BJ (cell line): ENCODE data around the gene RRM2. TPM values are rescaled to one million over a fixed set of nuclear protein-coding genes. Genes with fewer than 3 reads are reported as not detected.

Experiments
- CTCF ChIA-PET: fragments of 350-600 bp; formaldehyde crosslinking; extraction: SDS; loops from one replicate; lab custom pipeline; 2021; ENCODE audit warnings: antibody characterized with exemption, inconsistent platforms; lab: Yijun Ruan, JAX
- POLR2A ChIA-PET: fragments of 300-600 bp; sonication (Branson Sonifier 250); formaldehyde crosslinking; extraction: SDS; loops from one replicate; lab custom pipeline; 2021; ENCODE audit warnings: antibody characterized with exemption; lab: Charles Lee
- DNase-seq: peaks from one replicate; pipeline ENCODE4 v3.0.0-alpha.2; 2011; ENCODE audit warnings: low read depth
- H3K27me3 ChIP-seq: 2 replicates; pipeline ENCODE4 v1.6.0; 2011; ENCODE audit warnings: low read length; ENCODE audit not compliant: control insufficient read depth, insufficient read depth
- H3K36me3 ChIP-seq: 2 replicates; pipeline ENCODE4 v1.5.1; 2011; ENCODE audit warnings: low read length; ENCODE audit not compliant: control insufficient read depth, insufficient read depth
- H3K4me3 ChIP-seq: 2 replicates; pipeline ENCODE4 v1.5.1; 2011; ENCODE audit warnings: low read depth, mild to moderate bottlenecking, control low read depth, low read length
- polyA minus RNA-seq: library from RNA; depleted of rRNA, polyadenylated mRNA; stranded (reverse); fragments of >200 nt; gene quantifications from 2 replicates; pipeline ENCODE4 v1.2.3, GENCODE V29; 2011; rRNA and poly(A)+ RNA removed
- polyA plus RNA-seq: library from polyadenylated mRNA; depleted of rRNA; stranded (reverse); fragments of >200 nt; gene quantifications from 2 replicates; pipeline ENCODE4 v1.2.3, GENCODE V29; 2011; rRNA removed
- TF ChIP-seq, protein P1 (sequence below): IDR thresholded peaks from 2 replicates; pipeline ENCODE4 v1.5.1; 2011; ENCODE audit warnings: low read depth, mild to moderate bottlenecking, control low read depth, inconsistent platforms, low read length, moderate library complexity; ENCODE audit not compliant: insufficient read depth

The RRM2 gene
- polyA plus RNA-seq (23.5 and 31.8 TPM in 2 replicates), polyA minus RNA-seq (19.2 and 19.6 TPM in 2 replicates)

DNA sequence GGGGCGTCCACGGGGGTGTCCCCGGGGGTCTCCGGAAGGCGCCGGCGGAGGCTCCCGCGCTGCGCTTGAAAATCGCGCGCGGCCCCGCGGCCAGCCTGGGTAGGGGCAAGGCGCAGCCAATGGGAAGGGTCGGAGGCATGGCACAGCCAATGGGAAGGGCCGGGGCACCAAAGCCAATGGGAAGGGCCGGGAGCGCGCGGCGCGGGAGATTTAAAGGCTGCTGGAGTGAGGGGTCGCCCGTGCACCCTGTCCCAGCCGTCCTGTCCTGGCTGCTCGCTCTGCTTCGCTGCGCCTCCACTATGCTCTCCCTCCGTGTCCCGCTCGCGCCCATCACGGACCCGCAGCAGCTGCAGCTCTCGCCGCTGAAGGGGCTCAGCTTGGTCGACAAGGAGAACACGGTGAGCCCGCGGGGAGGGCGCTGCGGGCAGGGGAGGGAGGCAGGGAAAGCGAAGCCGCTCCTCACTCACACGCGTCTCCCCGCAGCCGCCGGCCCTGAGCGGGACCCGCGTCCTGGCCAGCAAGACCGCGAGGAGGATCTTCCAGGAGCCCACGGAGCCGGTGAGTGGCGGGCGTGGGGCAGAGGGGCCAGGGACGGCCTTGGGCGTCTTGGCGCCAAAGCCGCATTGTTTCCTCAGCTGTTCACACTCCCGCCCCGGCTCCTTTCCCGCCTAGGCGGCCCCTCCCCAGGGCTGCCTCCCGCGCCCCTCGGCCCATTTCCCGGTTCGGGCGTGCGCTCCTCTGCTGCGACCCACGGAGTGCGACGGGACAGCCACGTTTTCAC lies at the start of gene RRM2:
Gene RRM2, plus strand, starts transcription at position 240 of the 781 bp plus-strand sequence. Its CDS starts 60 bp downstream, at position 300.
- DNase-seq, result no peak
- Histone ChIP-seq H3K4me3 (peak within 1 kb of the TSS; percentile 80), H3K27me3 (no peaks in the 10 kb centered on the region), H3K36me3 (no peaks in the 10 kb centered on the region)
- ChIA-PET CTCF (interaction anchor here (0.6 to 12.4 kb wide), 4 partner anchors 21 to 564 kb away, joined by 3 to 136 read pairs (median 49); no protein-coding TSS in a partner anchor), POLR2A (no interaction called here)
- TF ChIP-seq, protein P1, sequence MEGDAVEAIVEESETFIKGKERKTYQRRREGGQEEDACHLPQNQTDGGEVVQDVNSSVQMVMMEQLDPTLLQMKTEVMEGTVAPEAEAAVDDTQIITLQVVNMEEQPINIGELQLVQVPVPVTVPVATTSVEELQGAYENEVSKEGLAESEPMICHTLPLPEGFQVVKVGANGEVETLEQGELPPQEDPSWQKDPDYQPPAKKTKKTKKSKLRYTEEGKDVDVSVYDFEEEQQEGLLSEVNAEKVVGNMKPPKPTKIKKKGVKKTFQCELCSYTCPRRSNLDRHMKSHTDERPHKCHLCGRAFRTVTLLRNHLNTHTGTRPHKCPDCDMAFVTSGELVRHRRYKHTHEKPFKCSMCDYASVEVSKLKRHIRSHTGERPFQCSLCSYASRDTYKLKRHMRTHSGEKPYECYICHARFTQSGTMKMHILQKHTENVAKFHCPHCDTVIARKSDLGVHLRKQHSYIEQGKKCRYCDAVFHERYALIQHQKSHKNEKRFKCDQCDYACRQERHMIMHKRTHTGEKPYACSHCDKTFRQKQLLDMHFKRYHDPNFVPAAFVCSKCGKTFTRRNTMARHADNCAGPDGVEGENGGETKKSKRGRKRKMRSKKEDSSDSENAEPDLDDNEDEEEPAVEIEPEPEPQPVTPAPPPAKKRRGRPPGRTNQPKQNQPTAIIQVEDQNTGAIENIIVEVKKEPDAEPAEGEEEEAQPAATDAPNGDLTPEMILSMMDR, result no peak

DNA sequence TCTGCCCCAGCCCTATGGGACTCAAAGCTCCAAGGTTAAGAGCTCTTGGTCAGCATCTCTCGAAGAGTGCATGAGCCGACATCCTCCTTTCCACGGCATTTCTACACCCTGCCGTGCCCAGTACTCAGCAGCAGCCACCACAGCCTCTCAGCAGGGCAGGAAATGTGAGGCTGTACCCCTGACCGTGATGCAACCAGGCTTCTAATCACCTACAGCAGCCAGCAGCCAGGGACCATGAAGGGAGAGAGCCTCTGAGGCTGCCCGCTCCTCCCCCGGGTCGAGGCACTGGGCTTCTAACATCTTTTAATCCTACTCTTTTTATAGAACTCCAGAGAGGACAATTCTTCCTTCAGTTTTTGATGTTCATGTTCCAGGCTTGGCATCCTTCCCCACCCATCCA lies 48.8 kb upstream of the RRM2 start:
- CTCF ChIA-PET, result interaction anchor here (0.7 to 9.9 kb wide), 10 partner anchors 9 to 587 kb away, joined by 3 to 192 read pairs (median 21); no protein-coding TSS in a partner anchor
- no peaks in the 10 kb centered on the region for H3K36me3 ChIP-seq
- H3K27me3 ChIP-seq, result 0 out of 2 replicates have a peak, but pooled peaks cover 2% of the 10 kb centered on the region
- POLR2A ChIA-PET, result no interaction called here
- H3K4me3 ChIP-seq, result no peak overlapping the region
- no peak for DNase-seq
- TF ChIP-seq, protein P1, result no peak

DNA sequence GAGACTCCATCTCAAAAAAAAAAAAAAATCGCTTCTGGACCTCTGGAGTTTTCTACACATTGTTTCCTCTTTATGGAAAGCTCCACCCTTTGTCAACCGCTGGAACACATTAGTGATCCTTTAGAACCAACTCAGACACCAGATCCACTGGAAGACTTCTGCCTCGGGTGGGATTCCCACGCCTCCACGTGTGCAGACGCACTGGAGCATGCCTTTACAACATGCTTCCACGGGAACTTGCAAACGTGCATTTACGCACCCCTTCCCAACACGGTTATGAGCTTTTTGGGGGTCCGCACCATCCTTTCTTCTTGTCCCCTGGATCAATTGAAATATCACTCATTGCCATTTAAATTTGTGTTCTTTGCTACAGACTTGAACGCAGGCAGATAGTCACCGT lies 47.4 kb upstream of the RRM2 start:
- Histone ChIP-seq H3K36me3 (no peaks in the 10 kb centered on the region), H3K27me3 (0 out of 2 replicates have a peak, but pooled peaks cover 2% of the 10 kb centered on the region), H3K4me3 (no peak overlapping the region)
- ChIA-PET POLR2A (no interaction called here), CTCF (interaction anchor here (0.6 to 9.9 kb wide), 9 partner anchors 7 to 593 kb away, joined by 3 to 192 read pairs (median 4); no protein-coding TSS in a partner anchor)
- TF ChIP-seq, protein P1, result no peak
- DNase-seq, result no peak

DNA sequence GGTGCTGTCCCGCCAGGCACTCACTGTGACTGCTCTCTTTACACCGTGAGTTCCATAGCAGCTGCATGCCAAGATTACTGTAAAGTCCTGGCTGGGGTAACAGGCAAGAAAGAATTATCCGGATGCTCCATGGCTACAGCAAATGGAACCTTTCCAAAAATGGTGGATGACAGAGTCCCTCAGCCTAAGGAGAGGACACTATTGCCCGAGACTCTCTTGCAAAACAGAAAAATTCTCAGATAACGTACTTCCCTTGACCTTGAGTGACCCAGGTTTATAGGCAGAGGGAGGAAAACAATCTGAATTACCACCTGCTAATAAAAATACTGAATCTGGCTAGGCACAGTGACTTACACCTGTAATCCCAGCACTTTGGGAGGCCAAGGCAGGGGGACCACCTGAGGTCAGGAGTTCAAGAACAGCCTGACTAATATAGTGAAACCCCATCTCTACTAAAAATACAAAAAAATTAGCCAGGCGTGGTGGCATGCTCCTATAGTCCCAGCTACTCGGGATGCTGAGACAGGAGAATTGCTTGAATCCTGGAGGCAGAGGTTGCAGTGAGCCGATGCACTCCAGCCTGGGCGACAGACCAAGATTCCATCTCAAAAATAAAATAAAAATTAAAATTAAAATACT lies 46.8 kb upstream of the RRM2 start:
- no peak for DNase-seq
- TF ChIP-seq, protein P1, result no peak
- ChIA-PET POLR2A (no interaction called here), CTCF (interaction anchor here (0.6 to 9.2 kb wide), 6 partner anchors 14 to 592 kb away, joined by 3 to 118 read pairs (median 4); no protein-coding TSS in a partner anchor)
- peaks cover 3% of the 10 kb centered on the region; the same call in 1 of the 2 replicates for H3K27me3 ChIP-seq
- no peaks in the 10 kb centered on the region for H3K36me3 ChIP-seq
- H3K4me3 ChIP-seq, result no peak overlapping the region

DNA sequence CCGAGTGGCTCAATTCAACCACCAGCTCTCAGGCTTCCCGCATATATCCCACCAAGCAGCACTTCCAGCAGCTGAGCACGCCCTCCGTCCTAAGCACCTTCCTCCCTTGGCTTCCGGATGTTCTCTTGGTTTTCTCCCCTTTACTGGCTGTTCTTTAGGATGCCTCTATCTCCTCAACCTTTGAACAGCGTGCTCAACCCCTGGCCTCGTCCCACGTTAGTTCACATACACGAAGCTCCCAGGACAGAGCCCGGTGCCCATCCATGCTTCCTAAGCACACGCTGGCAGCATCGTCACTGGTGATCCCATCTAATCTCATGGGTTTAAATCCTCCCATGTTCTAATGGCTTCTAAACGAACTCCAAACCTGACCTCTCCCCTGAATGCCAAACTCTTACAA lies 46.0 kb upstream of the RRM2 start:
- no peaks in the 10 kb centered on the region for H3K36me3 ChIP-seq
- H3K27me3 ChIP-seq, result peaks cover 6% of the 10 kb centered on the region; the same call in 1 of the 2 replicates
- TF ChIP-seq, protein P1, result no peak
- H3K4me3 ChIP-seq, result no peak overlapping the region
- no peak for DNase-seq
- ChIA-PET POLR2A (no interaction called here), CTCF (interaction anchor here (1.2 to 9.2 kb wide), 4 partner anchors 8 to 358 kb away, joined by 4 to 118 read pairs (median 6); no protein-coding TSS in a partner anchor)
